ENCODE measurements around the gene NLRP9.

The NLRP9 gene

DNA sequence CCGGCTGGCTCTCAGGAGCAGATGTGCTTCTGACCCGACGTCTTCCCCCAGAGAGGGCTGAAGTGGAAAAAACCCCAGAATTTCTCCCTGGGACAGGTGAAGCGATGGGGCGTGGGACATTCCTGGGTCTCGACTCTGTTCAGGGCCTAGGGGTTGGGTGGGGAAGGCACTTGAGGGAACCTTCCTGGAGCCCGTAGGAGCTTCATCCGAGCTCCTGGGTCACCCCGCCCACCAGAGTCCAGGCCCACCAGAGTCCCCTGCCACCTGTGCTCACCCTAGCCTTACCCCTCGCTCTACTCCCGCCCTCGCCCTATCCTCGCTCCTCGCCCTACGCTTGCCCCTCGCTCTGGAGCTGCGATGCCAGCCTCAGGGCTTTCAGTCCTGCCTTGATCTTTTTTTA lies 39.9 kb downstream of the NLRP9 start:
- no peak for TF ChIP-seq JUND (IDR thresholded peaks at IDR 0.05; ENCODE audit: low read depth)
- DNase-seq (ENCODE audit: low read depth in 1 of 2, low spot score in 1 of 2) = no peak

DNA sequence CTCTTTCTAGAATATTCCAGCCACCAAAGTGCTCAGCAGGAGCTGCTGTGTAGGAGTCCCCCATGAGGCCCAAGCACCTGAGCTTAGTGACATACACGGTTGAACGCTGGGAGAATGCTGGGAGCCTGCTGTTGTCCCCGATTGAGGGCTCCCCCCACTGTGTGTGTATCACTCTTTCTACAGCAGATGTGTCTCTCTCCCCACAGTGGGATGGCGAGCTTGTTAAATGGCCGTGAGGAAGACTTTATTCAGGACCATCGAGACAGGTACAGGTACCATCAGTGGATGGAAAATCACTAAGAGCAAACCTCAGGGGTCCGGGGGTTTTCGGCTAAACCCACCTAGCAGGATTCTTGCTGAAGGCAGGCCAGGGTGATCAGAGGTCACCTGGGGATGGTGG lies 40.5 kb downstream of the NLRP9 start:
- TF ChIP-seq JUND (IDR thresholded peaks at IDR 0.05; ENCODE audit: low read depth) = no peak
- no peak for DNase-seq (ENCODE audit: low read depth in 1 of 2, low spot score in 1 of 2)
- in situ Hi-C loops (cut with HindIII; ENCODE audit: low pct_unique_long_range_greater_than_20kb, low sequenced_read_pairs) = no loop called here

More for the DNA sequence above, 39.9 kb downstream of the NLRP9 start:
- in situ Hi-C loops (cut with HindIII; ENCODE audit: low pct_unique_long_range_greater_than_20kb, low sequenced_read_pairs) = no loop called here

DNA sequence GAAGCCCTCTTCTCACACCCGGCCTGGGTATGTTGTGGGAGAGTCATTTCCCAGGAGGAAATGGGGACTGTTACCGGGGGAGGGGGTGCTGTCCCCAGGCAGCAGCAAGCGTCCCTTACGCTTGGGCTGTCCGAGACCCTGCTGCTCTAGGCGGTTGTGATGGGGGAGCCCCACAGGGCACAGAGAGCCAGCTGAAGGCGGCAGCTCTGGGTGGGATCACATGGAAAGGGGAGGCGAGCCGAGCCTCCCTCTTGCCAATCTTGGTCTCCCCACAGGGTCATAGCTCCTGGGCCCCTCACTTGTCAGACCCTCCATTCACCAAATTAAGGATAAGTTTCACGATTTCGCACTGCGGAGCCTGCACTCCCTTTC lies 41.1 kb downstream of the NLRP9 start:
- in situ Hi-C loops (cut with HindIII; ENCODE audit: low pct_unique_long_range_greater_than_20kb, low sequenced_read_pairs) = no loop called here

DNA sequence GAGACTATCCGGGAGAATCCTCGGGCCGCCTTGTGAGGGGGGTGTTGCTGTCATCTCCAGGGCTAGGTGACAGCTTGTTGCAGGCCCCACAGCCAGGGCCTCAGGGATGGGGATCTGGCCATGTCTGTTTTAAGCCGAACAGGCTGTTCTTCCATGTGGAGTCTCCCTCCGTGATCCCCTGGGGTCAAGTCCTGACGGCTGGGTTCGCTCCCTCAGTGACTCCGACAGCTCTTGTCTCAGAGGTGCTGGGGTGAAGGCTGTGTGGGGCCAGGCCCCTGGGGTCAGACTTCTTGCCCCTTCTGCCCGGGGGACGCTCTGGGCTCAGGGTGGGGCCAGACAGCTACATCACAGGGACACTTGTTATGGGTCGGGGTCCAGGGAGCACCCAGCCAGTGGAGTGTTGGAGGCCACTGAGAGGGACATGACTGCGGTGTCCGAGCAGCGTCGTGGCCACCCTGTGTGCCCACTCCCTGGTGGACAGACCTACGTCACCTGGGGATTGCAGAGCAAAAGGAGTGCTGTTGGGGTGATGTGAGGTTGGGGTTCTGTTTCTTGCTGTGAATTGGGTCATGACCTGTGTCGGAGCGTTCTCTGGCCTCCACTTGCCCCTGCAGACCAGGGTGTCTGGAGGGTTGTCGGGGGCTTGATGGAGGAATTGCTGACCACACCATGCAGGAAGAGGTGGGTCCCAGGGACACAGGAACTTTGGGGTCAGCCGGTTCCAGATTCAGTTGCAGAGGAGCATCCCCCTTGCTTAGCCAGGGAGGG lies 41.7 kb downstream of the NLRP9 start:
- in situ Hi-C loops (cut with HindIII; ENCODE audit: low pct_unique_long_range_greater_than_20kb, low sequenced_read_pairs) = no loop called here
- no peak for DNase-seq (ENCODE audit: low read depth in 1 of 2, low spot score in 1 of 2)
- TF ChIP-seq JUND (IDR thresholded peaks at IDR 0.05; ENCODE audit: low read depth) = no peak

More for the DNA sequence above, 41.1 kb downstream of the NLRP9 start:
- no peak for TF ChIP-seq JUND (IDR thresholded peaks at IDR 0.05; ENCODE audit: low read depth)
- no peak for DNase-seq (ENCODE audit: low read depth in 1 of 2, low spot score in 1 of 2)

- no peak for TF ChIP-seq JUND (IDR thresholded peaks at IDR 0.05; ENCODE audit: low read depth)
- in situ Hi-C loops (cut with HindIII; ENCODE audit: low pct_unique_long_range_greater_than_20kb, low sequenced_read_pairs) = no loop called here
- no peak for DNase-seq (ENCODE audit: low read depth in 1 of 2, low spot score in 1 of 2)
Observed at GRCh38 chr19:55695511-55696290, 42.5 kb downstream of the NLRP9 start.

DNA sequence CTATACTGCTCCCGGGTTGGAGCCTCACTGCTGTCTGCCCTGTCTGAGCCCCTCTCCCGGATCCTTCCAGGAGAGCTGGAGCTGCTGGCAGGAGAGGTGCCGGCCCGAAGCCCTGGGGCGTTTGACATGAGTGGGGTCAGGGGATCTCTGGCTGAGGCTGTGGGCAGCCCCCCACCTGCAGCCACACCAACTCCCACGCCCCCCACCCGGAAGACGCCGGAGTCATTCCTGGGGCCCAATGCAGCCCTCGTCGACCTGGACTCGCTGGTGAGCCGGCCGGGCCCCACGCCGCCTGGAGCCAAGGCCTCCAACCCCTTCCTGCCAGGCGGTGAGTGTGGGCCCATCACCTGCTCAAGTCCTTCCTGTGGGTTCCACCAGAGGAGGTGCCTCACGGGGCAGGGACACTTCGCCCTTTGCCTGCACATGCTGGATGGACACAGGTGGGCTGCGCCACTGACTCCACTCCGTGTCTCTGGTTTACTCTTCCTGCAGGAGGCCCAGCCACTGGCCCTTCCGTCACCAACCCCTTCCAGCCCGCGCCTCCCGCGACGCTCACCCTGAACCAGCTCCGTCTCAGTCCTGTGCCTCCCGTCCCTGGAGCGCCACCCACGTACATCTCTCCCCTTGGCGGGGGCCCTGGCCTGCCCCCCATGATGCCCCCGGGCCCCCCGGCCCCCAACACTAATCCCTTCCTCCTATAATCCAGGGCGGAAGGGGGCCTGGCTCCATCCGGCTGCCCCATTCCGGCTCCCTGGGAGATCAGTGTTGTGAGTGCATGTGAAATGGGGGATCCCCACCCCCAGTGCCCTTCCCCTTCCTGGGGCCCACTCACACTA lies 43.3 kb downstream of the NLRP9 start:
- in situ Hi-C loops (cut with HindIII; ENCODE audit: low pct_unique_long_range_greater_than_20kb, low sequenced_read_pairs) = no loop called here
- TF ChIP-seq JUND (IDR thresholded peaks at IDR 0.05; ENCODE audit: low read depth) = no peak
- DNase-seq (ENCODE audit: low read depth in 1 of 2, low spot score in 1 of 2) = no peak

- in situ Hi-C loops (cut with HindIII; ENCODE audit: low pct_unique_long_range_greater_than_20kb, low sequenced_read_pairs) = no loop called here
- no peak for TF ChIP-seq JUND (IDR thresholded peaks at IDR 0.05; ENCODE audit: low read depth)
- DNase-seq (ENCODE audit: low read depth in 1 of 2, low spot score in 1 of 2) = no peak
Observed at GRCh38 chr19:55694241-55694655, 44.0 kb downstream of the NLRP9 start.

DNA sequence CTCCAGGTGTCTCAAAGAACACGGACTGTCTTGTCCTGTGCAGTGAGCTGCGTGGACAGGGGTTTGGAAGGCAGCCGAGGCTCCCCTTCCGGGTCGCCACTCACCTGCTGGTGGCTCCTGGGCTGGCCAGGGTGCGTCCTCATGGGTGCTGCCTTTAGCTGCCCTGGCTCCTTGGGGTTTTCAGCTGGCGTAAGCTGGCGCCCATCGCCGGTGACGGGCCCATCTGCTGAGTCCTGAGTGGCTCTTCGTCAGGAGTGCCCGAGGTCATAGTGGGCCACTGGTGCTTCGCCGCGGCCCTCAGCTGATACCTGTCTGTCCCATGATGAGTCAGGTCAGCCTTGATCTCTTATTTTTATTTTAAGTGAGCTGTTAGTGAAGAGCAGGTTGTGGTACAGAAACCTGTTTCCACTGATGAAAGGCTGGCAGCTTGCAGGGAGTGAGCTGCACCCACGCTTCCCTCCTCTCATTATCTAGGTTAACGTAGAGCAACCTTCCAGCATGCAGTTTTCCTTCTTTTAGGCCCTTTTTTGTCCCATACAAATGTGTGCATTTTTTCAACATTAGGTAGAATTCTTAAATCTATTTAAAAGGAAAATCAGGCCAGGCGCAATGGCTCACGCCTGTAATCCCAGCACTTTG lies 44.7 kb downstream of the NLRP9 start:
- no peak for TF ChIP-seq JUND (IDR thresholded peaks at IDR 0.05; ENCODE audit: low read depth)
- DNase-seq (ENCODE audit: low read depth in 1 of 2, low spot score in 1 of 2) = no peak
- in situ Hi-C loops (cut with HindIII; ENCODE audit: low pct_unique_long_range_greater_than_20kb, low sequenced_read_pairs) = no loop called here

- no peak for TF ChIP-seq JUND (IDR thresholded peaks at IDR 0.05; ENCODE audit: low read depth)
- in situ Hi-C loops (cut with HindIII; ENCODE audit: low pct_unique_long_range_greater_than_20kb, low sequenced_read_pairs) = no loop called here
- DNase-seq (ENCODE audit: low read depth in 1 of 2, low spot score in 1 of 2) = no peak
Observed at GRCh38 chr19:55692681-55693081, 45.5 kb downstream of the NLRP9 start.

DNA sequence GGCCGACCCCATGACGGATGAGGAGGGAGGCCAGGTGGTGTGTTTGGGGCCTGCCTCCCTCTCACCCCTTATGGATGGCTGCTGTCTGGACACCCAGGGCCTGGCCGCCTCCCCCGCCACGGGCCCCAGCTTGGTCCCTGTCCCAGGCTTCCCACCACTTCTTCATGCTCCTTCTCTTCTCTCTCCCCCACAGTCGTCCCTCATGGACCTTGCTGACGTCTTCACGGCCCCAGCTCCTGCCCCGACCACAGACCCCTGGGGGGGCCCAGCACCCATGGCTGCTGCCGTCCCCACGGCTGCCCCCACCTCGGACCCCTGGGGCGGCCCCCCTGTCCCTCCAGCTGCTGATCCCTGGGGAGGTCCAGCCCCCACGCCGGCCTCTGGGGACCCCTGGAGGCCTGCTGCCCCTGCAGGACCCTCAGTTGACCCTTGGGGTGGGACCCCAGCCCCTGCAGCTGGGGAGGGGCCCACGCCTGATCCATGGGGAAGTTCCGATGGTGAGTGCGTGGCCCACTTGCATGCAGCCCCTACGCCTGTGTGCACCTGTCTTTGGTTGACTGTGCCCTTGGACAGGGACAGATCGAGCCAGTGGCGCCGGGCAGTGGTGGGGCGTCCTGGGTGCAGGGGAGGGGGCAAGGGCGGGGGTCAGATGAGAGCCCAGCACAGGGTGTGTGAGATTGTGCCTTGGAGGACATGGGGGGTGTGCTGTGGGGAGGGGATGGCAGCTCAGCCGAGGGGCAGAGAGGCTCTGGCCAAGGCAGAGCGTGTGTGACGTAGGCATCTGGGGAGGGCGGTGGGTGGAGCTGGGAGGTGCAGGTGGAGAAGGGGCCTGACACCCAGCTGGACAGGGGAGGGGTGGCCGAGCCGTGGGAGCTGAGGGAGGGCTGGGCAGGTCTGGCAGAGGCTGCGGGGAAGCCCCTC lies 46.4 kb downstream of the NLRP9 start:
- in situ Hi-C loops (cut with HindIII; ENCODE audit: low pct_unique_long_range_greater_than_20kb, low sequenced_read_pairs) = no loop called here
- no peak for DNase-seq (ENCODE audit: low read depth in 1 of 2, low spot score in 1 of 2)
- TF ChIP-seq JUND (IDR thresholded peaks at IDR 0.05; ENCODE audit: low read depth) = no peak

DNA sequence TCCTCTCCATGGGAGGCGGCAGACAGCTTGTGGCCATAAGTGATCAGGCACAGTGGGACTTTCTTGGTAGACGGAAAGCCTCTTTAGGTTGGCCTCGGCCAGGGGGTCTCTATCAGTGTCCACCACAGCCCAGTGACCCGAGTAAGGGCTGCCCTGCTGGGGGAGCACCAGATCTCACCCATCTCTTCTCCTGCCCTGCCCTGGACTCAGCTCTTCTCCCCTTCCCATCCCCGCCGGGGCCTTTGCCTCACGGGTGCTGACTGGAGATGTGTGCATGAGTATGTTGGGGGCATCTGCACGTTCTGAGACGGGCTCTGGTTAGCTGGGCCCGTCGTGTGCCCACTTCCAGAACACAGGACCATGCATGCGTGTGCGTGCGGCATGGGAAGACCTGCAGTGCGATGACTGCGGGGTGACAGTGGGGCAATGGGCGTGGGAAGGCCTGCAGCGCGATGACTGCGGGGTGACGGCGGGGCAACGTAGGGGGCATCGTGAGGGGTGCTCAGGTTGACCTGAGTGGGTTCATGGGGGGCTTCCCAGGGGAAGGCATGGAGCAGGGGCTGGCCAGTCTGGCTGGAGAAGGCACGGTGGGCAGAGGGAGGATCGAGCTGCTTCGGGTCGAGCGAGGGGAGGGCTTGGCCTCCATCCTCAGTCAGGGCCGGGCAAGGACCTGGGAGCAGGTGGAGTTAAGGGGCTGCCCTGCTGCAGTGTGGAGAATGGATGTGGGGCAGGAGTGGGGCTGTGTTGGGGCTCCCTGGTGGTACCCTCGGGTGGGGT lies 47.2 kb downstream of the NLRP9 start:
- TF ChIP-seq JUND (IDR thresholded peaks at IDR 0.05; ENCODE audit: low read depth) = no peak
- in situ Hi-C loops (cut with HindIII; ENCODE audit: low pct_unique_long_range_greater_than_20kb, low sequenced_read_pairs) = no loop called here
- no peak for DNase-seq (ENCODE audit: low read depth in 1 of 2, low spot score in 1 of 2)

Measured in T47D (cell line).